ENCODE data around the gene RABEP2.

DNA sequence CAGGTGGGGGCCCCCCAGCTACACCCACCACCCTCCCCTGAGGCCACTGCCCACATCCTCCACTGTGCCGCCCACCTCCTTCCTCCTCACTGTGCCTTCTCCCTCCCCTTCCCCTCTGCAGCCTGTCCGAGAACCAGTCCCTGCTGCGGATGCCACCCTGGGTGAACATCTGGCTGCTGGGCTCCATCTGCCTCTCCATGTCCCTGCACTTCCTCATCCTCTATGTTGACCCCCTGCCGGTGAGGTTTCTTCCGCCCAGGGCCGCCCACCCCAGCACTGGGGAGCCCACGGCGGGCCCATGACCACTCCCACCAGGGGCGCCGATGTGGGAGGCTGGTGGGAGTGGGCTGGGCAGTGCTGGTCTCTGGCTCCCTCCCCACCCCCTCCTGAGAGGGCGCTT is 22.1 kb downstream of the RABEP2 start:
- TF ChIP-seq, protein P1, sequence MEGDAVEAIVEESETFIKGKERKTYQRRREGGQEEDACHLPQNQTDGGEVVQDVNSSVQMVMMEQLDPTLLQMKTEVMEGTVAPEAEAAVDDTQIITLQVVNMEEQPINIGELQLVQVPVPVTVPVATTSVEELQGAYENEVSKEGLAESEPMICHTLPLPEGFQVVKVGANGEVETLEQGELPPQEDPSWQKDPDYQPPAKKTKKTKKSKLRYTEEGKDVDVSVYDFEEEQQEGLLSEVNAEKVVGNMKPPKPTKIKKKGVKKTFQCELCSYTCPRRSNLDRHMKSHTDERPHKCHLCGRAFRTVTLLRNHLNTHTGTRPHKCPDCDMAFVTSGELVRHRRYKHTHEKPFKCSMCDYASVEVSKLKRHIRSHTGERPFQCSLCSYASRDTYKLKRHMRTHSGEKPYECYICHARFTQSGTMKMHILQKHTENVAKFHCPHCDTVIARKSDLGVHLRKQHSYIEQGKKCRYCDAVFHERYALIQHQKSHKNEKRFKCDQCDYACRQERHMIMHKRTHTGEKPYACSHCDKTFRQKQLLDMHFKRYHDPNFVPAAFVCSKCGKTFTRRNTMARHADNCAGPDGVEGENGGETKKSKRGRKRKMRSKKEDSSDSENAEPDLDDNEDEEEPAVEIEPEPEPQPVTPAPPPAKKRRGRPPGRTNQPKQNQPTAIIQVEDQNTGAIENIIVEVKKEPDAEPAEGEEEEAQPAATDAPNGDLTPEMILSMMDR (IDR thresholded peaks at IDR 0.05; ENCODE audit: insufficient read depth, low read length), result no peak
- no peak for TF ChIP-seq POLR2AphosphoS5 (IDR thresholded peaks at IDR 0.05; ENCODE audit: low read depth)
- TF ChIP-seq, protein P2, sequence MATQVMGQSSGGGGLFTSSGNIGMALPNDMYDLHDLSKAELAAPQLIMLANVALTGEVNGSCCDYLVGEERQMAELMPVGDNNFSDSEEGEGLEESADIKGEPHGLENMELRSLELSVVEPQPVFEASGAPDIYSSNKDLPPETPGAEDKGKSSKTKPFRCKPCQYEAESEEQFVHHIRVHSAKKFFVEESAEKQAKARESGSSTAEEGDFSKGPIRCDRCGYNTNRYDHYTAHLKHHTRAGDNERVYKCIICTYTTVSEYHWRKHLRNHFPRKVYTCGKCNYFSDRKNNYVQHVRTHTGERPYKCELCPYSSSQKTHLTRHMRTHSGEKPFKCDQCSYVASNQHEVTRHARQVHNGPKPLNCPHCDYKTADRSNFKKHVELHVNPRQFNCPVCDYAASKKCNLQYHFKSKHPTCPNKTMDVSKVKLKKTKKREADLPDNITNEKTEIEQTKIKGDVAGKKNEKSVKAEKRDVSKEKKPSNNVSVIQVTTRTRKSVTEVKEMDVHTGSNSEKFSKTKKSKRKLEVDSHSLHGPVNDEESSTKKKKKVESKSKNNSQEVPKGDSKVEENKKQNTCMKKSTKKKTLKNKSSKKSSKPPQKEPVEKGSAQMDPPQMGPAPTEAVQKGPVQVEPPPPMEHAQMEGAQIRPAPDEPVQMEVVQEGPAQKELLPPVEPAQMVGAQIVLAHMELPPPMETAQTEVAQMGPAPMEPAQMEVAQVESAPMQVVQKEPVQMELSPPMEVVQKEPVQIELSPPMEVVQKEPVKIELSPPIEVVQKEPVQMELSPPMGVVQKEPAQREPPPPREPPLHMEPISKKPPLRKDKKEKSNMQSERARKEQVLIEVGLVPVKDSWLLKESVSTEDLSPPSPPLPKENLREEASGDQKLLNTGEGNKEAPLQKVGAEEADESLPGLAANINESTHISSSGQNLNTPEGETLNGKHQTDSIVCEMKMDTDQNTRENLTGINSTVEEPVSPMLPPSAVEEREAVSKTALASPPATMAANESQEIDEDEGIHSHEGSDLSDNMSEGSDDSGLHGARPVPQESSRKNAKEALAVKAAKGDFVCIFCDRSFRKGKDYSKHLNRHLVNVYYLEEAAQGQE (IDR thresholded peaks at IDR 0.05; ENCODE audit: insufficient replicate concordance, low read depth), result no peak

All from HL-60 (cell line).